HepG2 (cell line): ENCODE results near the gene KLF13. TPM values are rescaled to one million over a fixed set of nuclear protein-coding genes. Genes with fewer than 3 reads are reported as not detected.

Source experiments
- ASH2L ChIP-seq: fragments of 300-600, 200-600 bp; sonication (generic); IDR thresholded peaks from 2 replicates; pipeline ENCODE4 v1.7.0; 2017; ENCODE audit warnings: low read depth, mild to moderate bottlenecking, moderate library complexity, mixed read lengths, low read length; ENCODE audit not compliant: insufficient read length
- EP300 ChIP-seq, 3 experiments: sonication (generic) in 1 of 3; formaldehyde crosslinking in 1 of 3; IDR thresholded peaks; 2 replicates each; pipeline versions ENCODE4 v1.5.1 to v1.6.1; 2011 to 2020; ENCODE audit warnings: low read depth in 2 of 3, low read length in 2 of 3, borderline replicate concordance in 1 of 3, improper control_type of control experiment in 1 of 3, mild to moderate bottlenecking in 1 of 3, missing genetic modification reagents in 1 of 3, moderate library complexity in 1 of 3
- HDAC1 ChIP-seq: sonication (generic); formaldehyde crosslinking; IDR thresholded peaks from 2 replicates; pipeline ENCODE4 v1.5.1; 2020; ENCODE audit warnings: mild to moderate bottlenecking, missing genetic modification reagents
- HDAC2 ChIP-seq: sonication (generic); formaldehyde crosslinking; IDR thresholded peaks from 2 replicates; pipeline ENCODE4 v1.4.0; 2020; ENCODE audit warnings: missing genetic modification reagents
- KMT2A ChIP-seq: sonication (generic); formaldehyde crosslinking; IDR thresholded peaks from 2 replicates; pipeline ENCODE4 v1.4.0; 2020; ENCODE audit warnings: missing genetic modification reagents
- PITX1 ChIP-seq: sonication (generic); formaldehyde crosslinking; IDR thresholded peaks from 2 replicates; pipeline ENCODE4 v1.5.1; 2020; ENCODE audit warnings: mild to moderate bottlenecking, missing genetic modification reagents
- POGZ ChIP-seq: sonication (generic); formaldehyde crosslinking; IDR thresholded peaks from 2 replicates; pipeline ENCODE4 v1.4.0; 2020; ENCODE audit warnings: mild to moderate bottlenecking, missing genetic modification reagents
- POLR2AphosphoS2 ChIP-seq: IDR thresholded peaks from 2 replicates; pipeline ENCODE4 v1.6.1; 2011; ENCODE audit warnings: low read depth, low read length, improper control_type of control experiment
- RCOR2 ChIP-seq: IDR thresholded peaks from 2 replicates; pipeline ENCODE4 v1.6.1; 2016; ENCODE audit warnings: missing biosample characterization, missing genetic modification reagents
- SOX6 ChIP-seq, 2 experiments: fragments of 450-650 bp in 1 of 2; sonication (generic) in 1 of 2; formaldehyde crosslinking in 1 of 2; IDR thresholded peaks; 2 replicates each; pipeline versions ENCODE4 v1.4.0 to v1.6.1; 2017 to 2020; ENCODE audit warnings: antibody characterized with exemption in 1 of 2, mild to moderate bottlenecking in 1 of 2, missing genetic modification reagents in 1 of 2
- SPEN ChIP-seq: sonication (generic); formaldehyde crosslinking; IDR thresholded peaks from 2 replicates; pipeline ENCODE4 v1.5.1; 2020; ENCODE audit warnings: low read depth, mild to moderate bottlenecking, missing genetic modification reagents
- ZGPAT ChIP-seq: IDR thresholded peaks from 2 replicates; pipeline ENCODE4 v1.6.1; 2016; ENCODE audit warnings: mild to moderate bottlenecking
- ZMYM4 ChIP-seq: sonication (generic); formaldehyde crosslinking; IDR thresholded peaks from 2 replicates; pipeline ENCODE4 v1.8.1; 2023; ENCODE audit warnings: mild to moderate bottlenecking, missing genetic modification reagents
- ZNF263 ChIP-seq: sonication (generic); formaldehyde crosslinking; IDR thresholded peaks from 2 replicates; pipeline ENCODE4 v1.4.0; 2020; ENCODE audit warnings: missing genetic modification reagents
- ZNF644 ChIP-seq: IDR thresholded peaks from 2 replicates; pipeline ENCODE4 v1.6.1; 2016; ENCODE audit warnings: low read depth
- polyA plus RNA-seq, 8 experiments: library from polyadenylated mRNA; depleted of rRNA in 3 of 8; stranded (reverse) in 7 of 8; unstranded in 1 of 8; fragments of >200 nt; fragmentation: Illumina TruSeq in 4 of 8; extraction: Trizol in 4 of 8; gene quantifications; 2 replicates each; pipeline versions ENCODE4 v1.2.1 to v1.2.3, GENCODE V29; 2011 to 2016; ENCODE audit warnings: low read depth in 4 of 8, missing spikeins in 1 of 8, mixed read lengths in 1 of 8; ENCODE audit not compliant: insufficient read depth in 1 of 8
- total RNA-seq, 5 experiments: library from RNA; depleted of rRNA; stranded (reverse); fragments of >200 nt; fragmentation: Illumina TruSeq; extraction: Trizol; gene quantifications; 2 replicates each; pipeline ENCODE4 v1.2.3, GENCODE V29; 2016; ENCODE audit warnings: low read depth in 1 of 5
- TF ChIP-seq, protein P1 (sequence below): sonication (generic); formaldehyde crosslinking; conservative IDR thresholded peaks from 2 replicates; pipeline ENCODE4 v1.4.0; 2020; ENCODE audit warnings: mild to moderate bottlenecking, missing genetic modification reagents, moderate library complexity
- TF ChIP-seq, protein P2 (sequence below): sonication (generic); formaldehyde crosslinking; IDR thresholded peaks from 2 replicates; pipeline ENCODE4 v1.4.0; 2020; ENCODE audit warnings: missing genetic modification reagents

The KLF13 gene
- total and polyA plus RNA-seq, 2 of the 13 experiments (the other 11 are each of a cell fraction or from before 2014, with no cell fraction given), result 16.8 to 25.1 TPM

GRCh38 chr15:31383139-31383538 is 56.5 kb downstream of the KLF13 start (continued):
- TF ChIP-seq PITX1 (CRISPR knock-in tag) (0 out of 2 replicates have a peak, but pooled peaks have one; percentile 43), SOX6 (IDR thresholded peaks at IDR 0.05) (no peak), SOX6 (CRISPR knock-in tag; IDR thresholded peaks at IDR 0.05) (peak; percentile 66), ZGPAT (peak; percentile 24; the same call in 1 of the 2 replicates), RCOR2 (0 out of 2 replicates have a peak, but pooled peaks have one; percentile 36), HDAC1 (CRISPR knock-in tag) (no peak), ZMYM4 (CRISPR knock-in tag) (peak; percentile 39; the same call in 1 of the 2 replicates), SPEN (0 out of 2 replicates have a peak, but pooled peaks have one; percentile 9), POLR2AphosphoS2 (no peak), POGZ (CRISPR knock-in tag) (0 out of 2 replicates have a peak, but pooled peaks have one; percentile 14), ASH2L (no peak), ZNF644 (CRISPR knock-in tag) (peak; percentile 75; the same call in 1 of the 2 replicates), ZNF263 (CRISPR knock-in tag) (peak; percentile 91), HDAC2 (CRISPR knock-in tag) (peak; percentile 37; the same call in 1 of the 2 replicates), EP300 (IDR thresholded peaks at IDR 0.05; ENCODE audit: low read depth in 2 of 2, low read length in 2 of 2) (peak in 1 of 2 experiments; percentile 35; a peak in 1 of 4 replicates), EP300 (CRISPR knock-in tag; IDR thresholded peaks at IDR 0.05; ENCODE audit: borderline replicate concordance) (no peak), KMT2A (CRISPR knock-in tag) (no peak)
- TF ChIP-seq, protein P1, sequence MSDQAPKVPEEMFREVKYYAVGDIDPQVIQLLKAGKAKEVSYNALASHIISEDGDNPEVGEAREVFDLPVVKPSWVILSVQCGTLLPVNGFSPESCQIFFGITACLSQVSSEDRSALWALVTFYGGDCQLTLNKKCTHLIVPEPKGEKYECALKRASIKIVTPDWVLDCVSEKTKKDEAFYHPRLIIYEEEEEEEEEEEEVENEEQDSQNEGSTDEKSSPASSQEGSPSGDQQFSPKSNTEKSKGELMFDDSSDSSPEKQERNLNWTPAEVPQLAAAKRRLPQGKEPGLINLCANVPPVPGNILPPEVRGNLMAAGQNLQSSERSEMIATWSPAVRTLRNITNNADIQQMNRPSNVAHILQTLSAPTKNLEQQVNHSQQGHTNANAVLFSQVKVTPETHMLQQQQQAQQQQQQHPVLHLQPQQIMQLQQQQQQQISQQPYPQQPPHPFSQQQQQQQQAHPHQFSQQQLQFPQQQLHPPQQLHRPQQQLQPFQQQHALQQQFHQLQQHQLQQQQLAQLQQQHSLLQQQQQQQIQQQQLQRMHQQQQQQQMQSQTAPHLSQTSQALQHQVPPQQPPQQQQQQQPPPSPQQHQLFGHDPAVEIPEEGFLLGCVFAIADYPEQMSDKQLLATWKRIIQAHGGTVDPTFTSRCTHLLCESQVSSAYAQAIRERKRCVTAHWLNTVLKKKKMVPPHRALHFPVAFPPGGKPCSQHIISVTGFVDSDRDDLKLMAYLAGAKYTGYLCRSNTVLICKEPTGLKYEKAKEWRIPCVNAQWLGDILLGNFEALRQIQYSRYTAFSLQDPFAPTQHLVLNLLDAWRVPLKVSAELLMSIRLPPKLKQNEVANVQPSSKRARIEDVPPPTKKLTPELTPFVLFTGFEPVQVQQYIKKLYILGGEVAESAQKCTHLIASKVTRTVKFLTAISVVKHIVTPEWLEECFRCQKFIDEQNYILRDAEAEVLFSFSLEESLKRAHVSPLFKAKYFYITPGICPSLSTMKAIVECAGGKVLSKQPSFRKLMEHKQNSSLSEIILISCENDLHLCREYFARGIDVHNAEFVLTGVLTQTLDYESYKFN (CRISPR knock-in tag), result peak; percentile 73
- TF ChIP-seq, protein P2, sequence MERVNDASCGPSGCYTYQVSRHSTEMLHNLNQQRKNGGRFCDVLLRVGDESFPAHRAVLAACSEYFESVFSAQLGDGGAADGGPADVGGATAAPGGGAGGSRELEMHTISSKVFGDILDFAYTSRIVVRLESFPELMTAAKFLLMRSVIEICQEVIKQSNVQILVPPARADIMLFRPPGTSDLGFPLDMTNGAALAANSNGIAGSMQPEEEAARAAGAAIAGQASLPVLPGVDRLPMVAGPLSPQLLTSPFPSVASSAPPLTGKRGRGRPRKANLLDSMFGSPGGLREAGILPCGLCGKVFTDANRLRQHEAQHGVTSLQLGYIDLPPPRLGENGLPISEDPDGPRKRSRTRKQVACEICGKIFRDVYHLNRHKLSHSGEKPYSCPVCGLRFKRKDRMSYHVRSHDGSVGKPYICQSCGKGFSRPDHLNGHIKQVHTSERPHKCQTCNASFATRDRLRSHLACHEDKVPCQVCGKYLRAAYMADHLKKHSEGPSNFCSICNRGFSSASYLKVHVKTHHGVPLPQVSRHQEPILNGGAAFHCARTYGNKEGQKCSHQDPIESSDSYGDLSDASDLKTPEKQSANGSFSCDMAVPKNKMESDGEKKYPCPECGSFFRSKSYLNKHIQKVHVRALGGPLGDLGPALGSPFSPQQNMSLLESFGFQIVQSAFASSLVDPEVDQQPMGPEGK (CRISPR knock-in tag), result peak; percentile 55; the same call in 1 of the 2 replicates
